GM18499 (cell line): ENCODE data around the gene VIM.
"Not testable (repeated sequence)": the region's sequence is repeated elsewhere in the genome, so short reads cannot be mapped to it uniquely, and the experiment has no call there.

Experiments used
- ATAC-seq: cut with Tn5 transposase; IDR thresholded peaks from one replicate; pipeline ENCODE4 v1.9.1; 2021; ENCODE audit warnings: moderate number of reproducible peaks; ENCODE audit not compliant: insufficient read depth, unreplicated experiment

VIM gene

GRCh38 chr10:17250736-17251135 lies 22.7 kb downstream of the VIM start:
- ATAC-seq = no peak

- ATAC-seq = not testable (repeated sequence)
Measured at GRCh38 chr10:17254543-17255050, 26.6 kb downstream of the VIM start.

- ATAC-seq = no peak
Measured at GRCh38 chr10:17255512-17255911, 27.5 kb downstream of the VIM start.

- ATAC-seq = no peak
Measured at GRCh38 chr10:17256051-17256450, 28.0 kb downstream of the VIM start.

- no peak for ATAC-seq
Measured at GRCh38 chr10:17256627-17257026, 28.6 kb downstream of the VIM start.

DNA sequence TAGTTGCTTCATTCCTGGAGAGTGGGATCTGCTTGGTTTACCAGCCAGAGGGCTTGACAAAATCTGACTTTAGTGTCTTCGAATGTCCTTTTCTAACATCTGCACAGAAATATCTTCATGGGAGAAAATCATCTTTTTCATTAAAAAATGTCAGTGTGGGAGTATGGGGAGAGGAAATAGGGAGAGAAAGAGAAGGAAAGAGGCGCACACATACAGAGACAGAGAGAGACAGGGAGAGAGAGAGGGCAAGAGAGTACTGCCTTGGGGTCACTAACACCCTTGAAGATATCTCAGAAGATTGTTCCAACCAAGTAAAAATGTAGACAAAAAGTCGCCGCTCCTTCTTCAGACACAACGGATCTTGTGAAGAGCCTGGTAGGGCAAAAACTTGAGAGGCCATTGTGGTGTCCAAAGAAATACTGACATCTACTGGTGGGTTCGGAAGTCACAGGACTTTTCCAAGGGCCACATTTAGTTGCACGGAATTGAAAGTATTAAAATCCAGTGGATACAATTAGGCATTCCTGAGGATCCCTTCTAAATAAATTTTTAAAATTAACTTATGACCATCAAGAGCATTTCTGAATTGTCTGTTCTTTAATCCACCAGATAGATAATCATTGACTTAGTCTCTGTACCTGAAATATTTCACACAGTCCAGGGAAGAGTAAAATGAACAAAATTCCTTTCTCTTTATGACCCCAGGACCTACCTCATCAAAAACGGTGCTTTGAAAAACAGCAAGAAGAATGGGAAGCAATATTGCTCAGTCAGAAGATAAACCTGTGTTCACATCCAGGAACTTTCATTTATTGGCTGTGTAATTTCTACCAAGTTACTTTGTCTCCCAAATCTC lies 29.7 kb downstream of the VIM start:
- no peak for ATAC-seq

DNA sequence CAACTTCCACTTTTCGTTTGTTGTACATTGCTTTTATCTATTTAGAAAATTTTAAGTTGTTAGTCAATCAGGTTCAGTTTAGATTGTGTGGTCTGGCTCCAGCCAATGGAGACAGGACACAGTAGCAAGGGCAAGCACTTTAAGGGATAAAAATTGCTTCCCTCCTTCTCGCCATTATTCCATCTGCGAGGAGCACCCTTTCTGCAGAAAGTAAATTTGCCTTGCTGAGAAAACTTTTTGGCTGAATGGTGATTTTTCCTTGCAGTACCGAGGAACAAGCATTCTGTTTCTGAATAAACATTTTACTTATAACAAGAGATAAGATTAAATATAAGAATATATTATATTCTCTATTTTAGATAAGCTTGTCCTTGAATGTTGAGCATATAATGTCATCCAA lies 34.5 kb downstream of the VIM start:
- no peak for ATAC-seq

DNA sequence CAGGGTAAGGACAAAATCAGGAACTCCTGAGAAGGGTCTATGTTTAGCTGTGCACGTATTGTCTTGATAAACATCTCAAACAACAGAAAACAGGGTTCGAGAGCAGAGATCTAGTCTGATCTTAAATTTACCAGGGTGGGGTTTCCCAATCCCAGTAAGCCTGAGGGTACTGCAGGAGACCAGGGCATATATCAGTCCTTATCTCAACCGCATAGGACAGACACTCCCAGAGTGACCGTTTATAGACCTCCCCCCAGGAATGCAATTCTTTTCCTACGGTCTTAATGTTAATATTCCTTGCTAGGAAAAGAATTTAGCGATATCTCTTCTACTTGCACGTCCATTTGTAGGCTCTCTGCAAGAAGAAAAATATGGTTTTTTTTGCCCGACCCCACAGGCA lies 35.5 kb downstream of the VIM start:
- ATAC-seq = no peak

- no peak for ATAC-seq
Measured at GRCh38 chr10:17265468-17265867, 37.4 kb downstream of the VIM start.

- ATAC-seq = not testable (repeated sequence)
Measured at GRCh38 chr10:17266549-17266948, 38.5 kb downstream of the VIM start.

GRCh38 chr10:17272648-17273047 lies 44.6 kb downstream of the VIM start:
- ATAC-seq = no peak

GRCh38 chr10:17273403-17273802 lies 45.4 kb downstream of the VIM start:
- ATAC-seq = no peak

DNA sequence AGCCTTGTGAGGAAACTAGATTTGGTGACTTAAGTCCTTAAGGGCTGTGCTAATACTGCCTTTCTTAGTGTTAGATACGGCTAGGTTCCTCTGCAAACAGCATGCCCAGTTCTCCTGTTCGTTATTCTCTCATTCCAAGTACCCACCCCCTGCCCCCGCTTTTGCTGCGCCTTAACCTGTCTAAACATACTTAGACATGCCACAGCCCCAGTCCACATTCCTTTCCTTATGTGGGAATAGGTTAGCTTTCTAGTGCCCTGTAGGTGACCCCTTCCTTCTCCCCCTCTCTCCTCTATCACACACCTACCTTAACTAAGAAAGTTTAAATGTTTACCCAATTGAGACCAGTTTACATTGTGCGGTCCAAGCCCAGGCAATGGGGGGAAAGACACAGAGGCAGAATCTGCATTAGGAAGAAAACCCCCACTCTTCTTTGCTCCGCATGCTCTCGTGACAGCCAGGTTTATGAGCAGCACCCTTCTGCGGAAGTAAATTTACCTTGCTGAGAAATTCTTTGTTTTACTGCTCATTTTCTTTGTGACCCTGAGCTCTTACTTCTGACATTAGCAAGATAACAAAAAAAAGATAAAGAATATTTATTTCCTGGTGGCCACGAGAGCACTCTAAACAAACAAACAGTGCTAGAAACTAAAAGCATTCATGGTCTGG lies 48.8 kb downstream of the VIM start:
- no peak for ATAC-seq

GRCh38 chr10:17278607-17279240 lies 50.7 kb downstream of the VIM start:
- ATAC-seq = no peak

DNA sequence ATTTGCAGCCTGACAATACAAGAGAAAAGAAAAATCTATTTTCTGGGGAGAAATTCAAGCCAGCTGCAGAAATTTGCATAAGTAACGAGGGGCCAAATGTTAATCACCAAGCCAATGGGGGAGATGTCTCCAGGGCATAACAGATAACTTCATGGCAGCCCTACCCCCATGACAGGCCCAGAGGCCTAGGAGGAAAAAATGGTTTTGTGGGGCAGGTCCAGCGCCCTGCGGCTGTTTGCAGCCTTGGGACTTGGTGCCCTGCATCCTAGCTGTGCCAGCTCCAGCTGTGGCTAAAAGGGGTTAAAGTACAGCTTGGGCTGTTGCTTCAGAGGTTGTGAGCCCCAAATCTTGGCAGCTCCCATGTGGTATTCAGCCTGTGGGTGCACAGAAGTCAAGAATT lies 54.3 kb downstream of the VIM start:
- no peak for ATAC-seq

DNA sequence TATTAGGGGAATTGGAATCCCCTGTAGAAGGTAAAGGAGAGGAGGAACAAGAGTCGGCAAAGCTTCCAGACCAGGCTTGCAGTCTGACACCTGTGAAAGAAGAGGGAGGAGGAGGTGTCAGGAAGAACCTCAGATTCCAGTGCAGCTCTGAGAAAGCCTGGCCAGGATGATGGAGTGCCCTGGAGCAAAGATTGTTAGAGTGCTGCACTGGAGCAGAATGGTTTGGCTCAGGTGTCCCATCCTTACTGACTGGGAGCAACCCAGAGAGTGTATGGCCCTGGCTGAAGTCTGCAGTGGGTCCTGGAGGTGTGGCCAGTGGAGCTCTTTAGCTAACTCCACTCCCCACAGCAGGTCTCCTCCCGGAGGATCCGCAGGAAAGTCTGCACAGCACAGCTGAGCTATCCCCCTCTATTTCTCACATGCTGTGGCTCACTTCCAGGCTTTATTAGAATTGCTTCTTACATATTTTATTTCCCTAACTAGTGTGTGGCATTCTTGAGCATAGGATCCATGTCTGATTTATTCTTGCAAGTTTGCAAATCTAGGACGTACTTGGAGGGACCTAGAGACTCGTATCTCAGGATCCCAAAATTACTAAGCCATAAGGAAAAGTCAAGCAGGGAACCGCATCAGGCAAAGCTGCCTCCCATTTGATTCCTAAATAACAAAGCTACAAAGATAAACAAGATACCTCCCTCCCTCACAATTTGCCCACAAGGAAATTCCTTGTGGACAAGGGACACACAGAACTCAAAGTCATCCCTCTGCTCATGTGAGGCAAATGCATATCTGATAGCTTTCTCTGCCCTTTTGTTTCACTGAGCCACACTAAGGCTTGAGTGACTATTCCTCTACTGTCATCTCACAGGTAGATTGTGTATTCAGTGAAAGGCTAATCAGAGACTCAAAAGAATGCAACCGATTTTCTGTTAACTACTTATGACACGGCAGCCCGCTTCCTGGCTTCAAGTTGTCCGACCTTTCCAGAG lies 58.8 kb downstream of the VIM start:
- no peak for ATAC-seq
